HL-60 (cell line): ENCODE results near the gene DHX30.

Experiments
- DNase-seq, 2 experiments: peaks; one replicate each; pipeline ENCODE4 v3.0.0-alpha.2; 2010 to 2020; ENCODE audit warnings: low read depth in 1 of 2, low spot score in 1 of 2
- H3K27ac ChIP-seq: fragments of 250-450 bp; sonication (Bioruptor Pico); replicated peaks from 2 replicates; pipeline ENCODE4 v1.5.1; 2020; ENCODE audit warnings: mild to moderate bottlenecking, moderate library complexity
- H3K27me3 ChIP-seq: fragments of 250-450 bp; sonication (Bioruptor Pico); 2 replicates; pipeline ENCODE4 v1.5.1; 2021; ENCODE audit warnings: mild to moderate bottlenecking, moderate library complexity; ENCODE audit not compliant: insufficient read depth, poor library complexity, severe bottlenecking
- H3K4me3 ChIP-seq: replicated peaks from 2 replicates; pipeline ENCODE4 v1.5.1; 2011; ENCODE audit warnings: mild to moderate bottlenecking, control low read depth, low read length; ENCODE audit not compliant: insufficient read depth
- CTCF ChIP-seq: IDR thresholded peaks from one replicate; pipeline ENCODE4 v1.5.1; 2011; ENCODE audit warnings: low read length, control low read depth, inconsistent platforms; ENCODE audit not compliant: insufficient read depth
- GABPA ChIP-seq: IDR thresholded peaks from 2 replicates; pipeline ENCODE4 v1.6.1; 2012; ENCODE audit warnings: low read depth
- POLR2AphosphoS5 ChIP-seq: IDR thresholded peaks from 2 replicates; pipeline ENCODE4 v1.6.1; 2012; ENCODE audit warnings: low read depth
- REST ChIP-seq: IDR thresholded peaks from 2 replicates; pipeline ENCODE4 v1.6.1; 2012; ENCODE audit warnings: low read depth; ENCODE audit not compliant: insufficient replicate concordance
- SPI1 ChIP-seq: IDR thresholded peaks from 2 replicates; pipeline ENCODE4 v1.6.1; 2012; ENCODE audit warnings: low read depth, mild to moderate bottlenecking, borderline replicate concordance

DHX30 gene

GRCh38 chr3:47871389-47871788 is 68.5 kb downstream of the DHX30 start:
- no peak overlapping the region for H3K4me3 ChIP-seq
- no peak for TF ChIP-seq REST
- no peak for TF ChIP-seq SPI1
- TF ChIP-seq GABPA, result no peak
- no peak for TF ChIP-seq CTCF
- no peak for TF ChIP-seq POLR2AphosphoS5
- DNase-seq, result no peak
- H3K27me3 ChIP-seq, result no peaks in the 10 kb centered on the region
- no peak overlapping the region for H3K27ac ChIP-seq

GRCh38 chr3:47872916-47873315 is 70.0 kb downstream of the DHX30 start:
- no peak overlapping the region for H3K27ac ChIP-seq
- TF ChIP-seq POLR2AphosphoS5, result no peak
- TF ChIP-seq GABPA, result no peak
- no peak for TF ChIP-seq REST
- no peak for TF ChIP-seq CTCF
- TF ChIP-seq SPI1, result no peak
- no peak for DNase-seq
- no peak overlapping the region for H3K4me3 ChIP-seq
- H3K27me3 ChIP-seq, result no peaks in the 10 kb centered on the region

GRCh38 chr3:47874438-47874837 is 71.5 kb downstream of the DHX30 start:
- H3K27ac ChIP-seq, result no peak overlapping the region
- no peak overlapping the region for H3K4me3 ChIP-seq
- H3K27me3 ChIP-seq, result no peaks in the 10 kb centered on the region
- TF ChIP-seq SPI1 (no peak), GABPA (no peak), CTCF (no peak)
- DNase-seq, result no peak

- TF ChIP-seq CTCF (no peak), SPI1 (no peak), GABPA (no peak), POLR2AphosphoS5 (no peak), REST (no peak)
- Histone ChIP-seq H3K4me3 (no peak overlapping the region), H3K27ac (no peak overlapping the region), H3K27me3 (no peaks in the 10 kb centered on the region)
- DNase-seq, result no peak
These were observed 72.0 kb downstream of the DHX30 start for GRCh38 chr3:47874913-47875312.
